ENCODE data around the gene P2RY6. TPM values are rescaled to one million over a fixed set of nuclear protein-coding genes. Genes with fewer than 3 reads are reported as not detected.

Gene P2RY6
- polyA plus RNA-seq, 12 donors = 1.0 to 11.7 (median 1.9) TPM; not detected in 1

GRCh38 chr11:73295241-73295995, 23.3 kb downstream of the P2RY6 start:
- no peak for DNase-seq

- no peak for DNase-seq
Measured at GRCh38 chr11:73295996-73296318, 23.8 kb downstream of the P2RY6 start.

GRCh38 chr11:73296501-73297230, 24.5 kb downstream of the P2RY6 start:
- no peak for DNase-seq

- DNase-seq = no peak
Measured at GRCh38 chr11:73297231-73297590, 25.1 kb downstream of the P2RY6 start.

GRCh38 chr11:73297702-73298101, 25.6 kb downstream of the P2RY6 start:
- DNase-seq = no peak

GRCh38 chr11:73298233-73298632, 26.1 kb downstream of the P2RY6 start:
- DNase-seq = no peak

- DNase-seq = no peak
Measured at GRCh38 chr11:73299751-73300150, 27.6 kb downstream of the P2RY6 start.

- no peak for DNase-seq
Measured at GRCh38 chr11:73306069-73306841, 34.1 kb downstream of the P2RY6 start.

GRCh38 chr11:73306977-73307322, 34.8 kb downstream of the P2RY6 start:
- DNase-seq = no peak

GRCh38 chr11:73307323-73308002, 35.3 kb downstream of the P2RY6 start:
- peak; percentile 97 for DNase-seq

GRCh38 chr11:73308003-73308960, 36.1 kb downstream of the P2RY6 start, which contains the start of gene ARHGEF17:
Gene ARHGEF17 (plus strand): TSS chr11:73308276. CDS start chr11:73308639, 363 bp downstream.
- DNase-seq = peak; percentile 88

- peak; percentile 88 for DNase-seq
Measured at GRCh38 chr11:73308961-73309919, 37.1 kb downstream of the P2RY6 start.

GRCh38 chr11:73310076-73310475, 37.9 kb downstream of the P2RY6 start:
- no peak for DNase-seq

GRCh38 chr11:73310661-73311393, 38.7 kb downstream of the P2RY6 start:
- DNase-seq = no peak

GRCh38 chr11:73311394-73311869, 39.3 kb downstream of the P2RY6 start:
- no peak for DNase-seq

- no peak for DNase-seq
Measured at GRCh38 chr11:73312036-73312435, 39.9 kb downstream of the P2RY6 start.

- no peak for DNase-seq
Measured at GRCh38 chr11:73312851-73313327, 40.8 kb downstream of the P2RY6 start.

GRCh38 chr11:73313652-73314051, 41.5 kb downstream of the P2RY6 start:
- no peak for DNase-seq

All from muscle of arm (tissue), 12 donors.